Effector memory CD8-positive, alpha-beta T cell (primary cell): ENCODE data around the gene MED13L.

Experiments used
- ATAC-seq: fragments of 150-1000 bp; cut with Tn5 transposase; replicated peaks from 2 replicates; pipeline ENCODE4 v1.10.0; 2021; ENCODE audit warnings: mild to moderate bottlenecking, moderate library complexity
- DNase-seq, 3 experiments: peaks; one replicate each; pipeline ENCODE4 v3.0.0; 2021
- H3K27ac Mint-ChIP-seq, 2 donors: one replicate each; pipeline ENCODE4 v1.8.0; 2022; ENCODE audit warnings: mild to moderate bottlenecking in 2 of 2, mixed read lengths in 2 of 2, moderate library complexity in 2 of 2
- H3K27me3 Mint-ChIP-seq, 2 donors: one replicate each; pipeline ENCODE4 v1.8.0; 2022; ENCODE audit warnings: mixed read lengths in 2 of 2
- H3K36me3 Mint-ChIP-seq: one replicate; pipeline ENCODE4 v1.8.0; 2022; ENCODE audit warnings: mild to moderate bottlenecking, moderate library complexity, mixed read lengths; ENCODE audit not compliant: insufficient read depth
- H3K4me1 Mint-ChIP-seq, 2 donors: one replicate each; pipeline ENCODE4 v1.8.0; 2022; ENCODE audit warnings: low read depth in 2 of 2, mixed read lengths in 2 of 2
- H3K4me3 Mint-ChIP-seq, 2 donors: one replicate each; pipeline ENCODE4 v1.8.0; 2022; ENCODE audit warnings: mild to moderate bottlenecking in 2 of 2, mixed read lengths in 2 of 2, moderate library complexity in 2 of 2
- H3K9me3 Mint-ChIP-seq, 2 donors: one replicate each; pipeline ENCODE4 v1.8.0; 2022; ENCODE audit warnings: mixed read lengths in 2 of 2

Gene MED13L

DNA sequence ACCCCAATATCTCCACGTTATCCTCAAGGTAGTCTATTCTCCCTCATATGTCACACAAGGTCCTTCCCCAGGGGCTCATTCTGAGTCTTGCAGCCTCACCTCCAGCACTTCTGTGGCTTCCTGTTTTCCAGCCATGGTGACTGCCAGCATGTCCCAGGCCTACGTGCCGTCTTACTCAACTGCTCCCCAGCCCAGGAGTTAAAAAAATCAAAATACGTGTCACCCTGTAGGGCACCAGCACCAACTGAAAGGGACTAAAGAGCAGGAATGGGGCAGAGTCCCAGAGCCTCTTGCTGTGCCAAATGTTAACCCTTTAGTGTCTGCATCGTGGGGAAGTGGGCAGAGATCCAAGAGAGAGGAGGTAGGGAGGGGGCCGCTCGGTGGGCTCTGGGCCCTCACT, 37.0 kb upstream of the MED13L start:
- Mint-ChIP-seq H3K36me3 (no peaks in the 10 kb centered on the region), H3K4me3 (no peak overlapping the region), H3K27ac (no peak overlapping the region), H3K27me3 (peaks cover 32 to 60% of the 10 kb centered on the region in 2 donors), H3K9me3 (no peaks in the 10 kb centered on the region), H3K4me1 (no peaks in the 10 kb centered on the region)
- no peak for ATAC-seq
- no peak for DNase-seq

DNA sequence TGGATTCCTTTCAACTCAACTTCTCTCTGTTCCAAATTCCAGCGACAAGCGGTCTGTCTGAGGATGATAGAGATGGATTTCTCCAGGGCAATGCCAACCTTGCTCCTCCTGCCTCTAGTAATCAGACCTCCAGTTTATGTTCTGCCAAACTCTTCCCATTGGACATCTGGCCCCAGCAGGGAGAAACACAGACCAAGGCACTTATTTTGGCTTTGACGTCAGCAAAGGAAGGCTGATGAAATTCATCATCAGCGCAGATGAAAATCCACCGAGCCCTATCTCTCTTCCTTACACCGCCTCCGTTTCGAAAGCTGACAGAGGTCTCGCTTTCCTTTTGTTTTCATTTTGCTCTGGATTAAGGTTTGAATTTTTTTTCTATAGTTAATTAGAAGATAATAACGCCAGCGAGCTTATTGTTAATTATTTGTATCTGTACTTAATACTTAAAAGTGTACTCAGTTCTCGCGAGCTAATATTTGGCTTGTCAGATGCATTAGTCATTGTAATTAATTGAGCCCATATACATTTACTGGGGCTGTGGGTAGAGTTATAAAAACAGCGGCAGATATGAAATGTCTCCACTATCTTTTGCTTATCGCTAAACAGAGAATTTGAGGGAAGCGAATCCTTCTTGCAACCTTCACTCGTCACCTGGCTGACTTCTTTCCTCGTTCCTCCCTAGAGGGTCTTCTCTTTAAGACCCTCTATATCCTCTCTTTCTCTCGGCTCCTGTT, 35.9 kb upstream of the MED13L start:
- peaks cover 21 to 51% of the 10 kb centered on the region in 2 donors for H3K27me3 Mint-ChIP-seq
- ATAC-seq (no peak), DNase-seq (no peak)
- H3K4me1 Mint-ChIP-seq, result no peaks in the 10 kb centered on the region
- no peaks in the 10 kb centered on the region for H3K36me3 Mint-ChIP-seq
- H3K4me3 Mint-ChIP-seq, result no peak overlapping the region
- no peak overlapping the region for H3K27ac Mint-ChIP-seq
- peaks cover 0 to 2% of the 10 kb centered on the region in 2 donors for H3K9me3 Mint-ChIP-seq

DNA sequence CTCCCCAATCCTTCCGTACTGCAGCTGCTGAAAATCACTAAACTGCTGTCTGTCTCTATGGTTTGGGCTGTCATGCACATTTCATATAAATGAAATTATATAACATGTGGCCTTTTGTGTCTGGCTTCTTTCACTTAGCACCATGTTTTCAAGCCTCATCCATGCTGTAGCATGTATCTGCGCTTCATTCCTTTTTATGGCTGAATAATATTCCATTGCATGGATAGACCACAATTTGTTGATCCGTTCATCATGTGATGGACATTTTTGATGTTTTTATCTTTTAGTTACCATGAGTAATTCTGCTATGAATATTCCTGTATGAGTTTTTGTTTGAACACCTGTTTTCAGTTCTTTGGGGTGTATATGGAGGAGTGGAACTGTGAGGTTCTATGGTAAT, 32.6 kb upstream of the MED13L start:
- ATAC-seq, result no peak
- DNase-seq, result no peak
- no peak overlapping the region for H3K4me3 Mint-ChIP-seq
- H3K27ac Mint-ChIP-seq, result no peak overlapping the region
- H3K9me3 Mint-ChIP-seq, result peaks cover 0 to 2% of the 10 kb centered on the region in 2 donors
- H3K4me1 Mint-ChIP-seq, result no peaks in the 10 kb centered on the region
- no peaks in the 10 kb centered on the region for H3K36me3 Mint-ChIP-seq
- peaks cover 9 to 31% of the 10 kb centered on the region in 2 donors for H3K27me3 Mint-ChIP-seq

- ATAC-seq, result no peak
- Mint-ChIP-seq H3K36me3 (no peaks in the 10 kb centered on the region), H3K27ac (no peak overlapping the region), H3K4me3 (no peak overlapping the region), H3K9me3 (peaks cover 0 to 2% of the 10 kb centered on the region in 2 donors), H3K27me3 (peaks cover 9 to 24% of the 10 kb centered on the region in 2 donors), H3K4me1 (no peaks in the 10 kb centered on the region)
- DNase-seq, result no peak
These were observed 31.9 kb upstream of the MED13L start for GRCh38 chr12:116309343-116309742.

GRCh38 chr12:116308647-116309046, 31.2 kb upstream of the MED13L start:
- peaks cover 0 to 2% of the 10 kb centered on the region in 2 donors for H3K9me3 Mint-ChIP-seq
- no peak for DNase-seq
- H3K27me3 Mint-ChIP-seq, result peaks cover 9 to 17% of the 10 kb centered on the region in 2 donors
- H3K27ac Mint-ChIP-seq, result no peak overlapping the region
- no peaks in the 10 kb centered on the region for H3K4me1 Mint-ChIP-seq
- ATAC-seq, result no peak
- no peaks in the 10 kb centered on the region for H3K36me3 Mint-ChIP-seq
- no peak overlapping the region for H3K4me3 Mint-ChIP-seq

- Mint-ChIP-seq H3K27ac (no peak overlapping the region), H3K4me3 (no peak overlapping the region), H3K27me3 (peaks cover 3 to 10% of the 10 kb centered on the region in 2 donors), H3K9me3 (peaks cover 0 to 2% of the 10 kb centered on the region in 2 donors), H3K4me1 (no peaks in the 10 kb centered on the region), H3K36me3 (no peaks in the 10 kb centered on the region)
- ATAC-seq (no peak), DNase-seq (no peak)
These were observed 29.5 kb upstream of the MED13L start for GRCh38 chr12:116306968-116307367.

- ATAC-seq (no peak), DNase-seq (no peak)
- Mint-ChIP-seq H3K27me3 (peaks cover 0 to 6% of the 10 kb centered on the region in 2 donors), H3K4me1 (no peaks in the 10 kb centered on the region), H3K36me3 (no peaks in the 10 kb centered on the region), H3K9me3 (peaks cover 0 to 2% of the 10 kb centered on the region in 2 donors), H3K4me3 (no peak overlapping the region), H3K27ac (no peak overlapping the region)
These were observed 29.0 kb upstream of the MED13L start for GRCh38 chr12:116306506-116306905.

DNA sequence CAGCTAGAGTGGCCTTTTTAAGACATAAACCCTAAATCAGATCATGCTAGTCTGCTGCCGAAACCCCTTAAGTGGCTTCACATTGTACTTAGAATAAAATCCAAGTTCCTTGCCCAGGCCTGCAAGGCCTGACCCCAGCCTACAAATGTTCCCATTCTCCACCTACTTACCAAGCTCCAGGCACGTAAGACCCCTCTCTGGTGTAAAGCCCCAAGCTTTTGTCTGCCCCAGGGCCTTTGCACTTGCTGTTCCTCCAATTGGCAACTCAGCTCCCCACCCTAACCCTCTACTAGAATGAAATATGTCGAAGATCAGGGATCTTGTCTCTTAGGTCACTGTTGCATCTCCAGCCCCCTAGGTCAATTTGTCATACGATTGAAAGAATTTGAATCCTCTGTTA, 27.1 kb upstream of the MED13L start:
- Mint-ChIP-seq H3K9me3 (peaks cover 0 to 2% of the 10 kb centered on the region in 2 donors), H3K27ac (no peak overlapping the region), H3K4me1 (no peaks in the 10 kb centered on the region), H3K27me3 (peaks cover 0 to 13% of the 10 kb centered on the region in 2 donors), H3K4me3 (no peak overlapping the region), H3K36me3 (no peaks in the 10 kb centered on the region)
- ATAC-seq (no peak), DNase-seq (no peak)

DNA sequence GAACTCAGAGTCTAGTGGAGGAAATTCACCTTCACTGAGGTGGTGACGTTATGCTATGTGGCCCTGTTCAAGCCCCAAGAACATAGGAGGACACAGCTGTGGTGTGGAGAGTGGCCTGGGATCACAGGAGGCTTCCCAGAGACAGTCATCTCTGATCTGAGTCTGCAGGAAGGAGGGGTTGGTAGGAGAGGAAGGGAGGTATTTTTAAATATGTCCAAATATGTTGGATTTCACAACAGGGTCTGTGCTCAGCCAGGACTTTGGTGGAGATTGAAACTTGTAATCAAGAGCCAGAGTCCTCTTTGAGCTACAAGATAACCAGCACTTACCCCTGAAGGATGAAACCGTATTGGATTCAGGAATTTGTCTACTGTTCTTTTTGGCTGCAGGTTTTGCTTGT, 26.4 kb upstream of the MED13L start:
- Mint-ChIP-seq H3K36me3 (no peaks in the 10 kb centered on the region), H3K27me3 (peaks cover 0 to 20% of the 10 kb centered on the region in 2 donors), H3K4me1 (no peaks in the 10 kb centered on the region), H3K9me3 (no peaks in the 10 kb centered on the region), H3K27ac (no peak overlapping the region), H3K4me3 (no peak overlapping the region)
- DNase-seq, result no peak
- ATAC-seq, result no peak

- ATAC-seq (no peak), DNase-seq (no peak)
- no peak overlapping the region for H3K27ac Mint-ChIP-seq
- H3K9me3 Mint-ChIP-seq, result no peaks in the 10 kb centered on the region
- H3K4me1 Mint-ChIP-seq, result no peaks in the 10 kb centered on the region
- H3K27me3 Mint-ChIP-seq, result peaks cover under 1 to 22% of the 10 kb centered on the region in 2 donors
- no peak overlapping the region for H3K4me3 Mint-ChIP-seq
- no peaks in the 10 kb centered on the region for H3K36me3 Mint-ChIP-seq
These were observed 25.6 kb upstream of the MED13L start for GRCh38 chr12:116303066-116303465.

DNA sequence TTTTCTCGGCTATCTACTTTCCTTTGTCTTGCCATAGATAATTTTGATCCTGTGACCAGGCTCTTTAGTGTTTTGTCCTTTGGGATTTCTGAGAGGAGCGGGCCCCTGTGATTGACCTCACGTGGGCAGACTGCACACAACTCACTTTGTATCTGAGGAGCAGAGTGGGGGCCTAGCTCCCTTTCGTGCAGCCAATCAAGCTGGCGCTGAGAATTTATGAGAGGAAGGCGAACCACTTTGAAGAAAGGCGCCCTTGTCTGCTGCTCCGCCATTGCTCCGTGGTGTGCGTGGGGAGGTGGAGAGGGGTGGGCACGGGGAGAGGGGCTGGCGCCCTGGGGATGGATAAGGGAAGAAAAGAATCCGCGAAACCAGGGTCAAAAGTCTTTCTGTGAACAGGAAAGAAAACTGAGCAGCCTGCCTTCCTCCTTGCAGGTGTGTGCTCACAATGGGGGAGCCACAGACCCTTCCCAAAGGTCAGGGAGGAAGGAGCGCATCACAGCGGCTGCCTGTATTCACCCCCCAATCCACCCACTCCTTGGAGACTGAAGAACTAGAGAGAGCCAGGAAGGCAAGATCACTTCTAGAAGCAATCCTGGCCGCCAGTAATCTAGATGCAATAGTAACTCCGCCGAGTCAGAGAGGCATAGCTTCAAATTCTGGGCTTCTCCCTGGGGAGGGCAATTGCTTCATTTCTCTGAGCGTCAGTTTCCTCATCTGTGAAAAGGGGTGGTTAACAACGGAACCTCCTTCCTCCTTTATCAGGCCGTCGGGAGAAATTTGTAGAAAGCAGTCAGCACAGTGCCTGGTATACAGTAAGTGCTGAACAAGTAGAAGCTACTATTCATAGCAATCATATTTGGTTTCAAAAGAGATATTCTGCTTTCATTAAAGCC, 24.9 kb upstream of the MED13L start:
- no peaks in the 10 kb centered on the region for H3K36me3 Mint-ChIP-seq
- no peaks in the 10 kb centered on the region for H3K9me3 Mint-ChIP-seq
- no peak overlapping the region for H3K4me3 Mint-ChIP-seq
- peaks cover 7 to 22% of the 10 kb centered on the region in 2 donors for H3K27me3 Mint-ChIP-seq
- no peaks in the 10 kb centered on the region for H3K4me1 Mint-ChIP-seq
- ATAC-seq, result no peak
- no peak for DNase-seq
- H3K27ac Mint-ChIP-seq, result no peak overlapping the region

- DNase-seq (no peak), ATAC-seq (no peak)
- Mint-ChIP-seq H3K27ac (no peak overlapping the region), H3K4me3 (no peak overlapping the region), H3K36me3 (no peaks in the 10 kb centered on the region), H3K27me3 (peaks cover 14 to 20% of the 10 kb centered on the region in 2 donors), H3K9me3 (no peaks in the 10 kb centered on the region), H3K4me1 (no peaks in the 10 kb centered on the region)
These were observed 24.1 kb upstream of the MED13L start for GRCh38 chr12:116301621-116302020.

GRCh38 chr12:116299665-116300328, 22.3 kb upstream of the MED13L start:
- Mint-ChIP-seq H3K4me3 (no peak overlapping the region), H3K27ac (no peak overlapping the region), H3K36me3 (no peaks in the 10 kb centered on the region), H3K27me3 (peaks cover 25% of the 10 kb centered on the region in 2 donors), H3K9me3 (no peaks in the 10 kb centered on the region), H3K4me1 (no peaks in the 10 kb centered on the region)
- ATAC-seq (no peak), DNase-seq (no peak)
